IPS-NIHi7 (cell line): ENCODE data around the gene COL4A5.
"Not testable (repeated sequence)": the region's sequence is repeated elsewhere in the genome, so short reads cannot be mapped to it uniquely, and the experiment has no call there.

Experiments
- DNase-seq: peaks from one replicate; pipeline ENCODE4 v3.0.0; 2012; ENCODE audit warnings: mixed read lengths; ENCODE audit errors: extremely low spot score

The COL4A5 gene

GRCh38 chrX:108453841-108454240 is 14.2 kb downstream of the COL4A5 start:
- DNase-seq = no peak

GRCh38 chrX:108456971-108457477 is 17.4 kb downstream of the COL4A5 start:
- DNase-seq = no peak

GRCh38 chrX:108464604-108465003 is 25.0 kb downstream of the COL4A5 start:
- no peak for DNase-seq

GRCh38 chrX:108468486-108468885 is 28.8 kb downstream of the COL4A5 start:
- DNase-seq = no peak

DNA sequence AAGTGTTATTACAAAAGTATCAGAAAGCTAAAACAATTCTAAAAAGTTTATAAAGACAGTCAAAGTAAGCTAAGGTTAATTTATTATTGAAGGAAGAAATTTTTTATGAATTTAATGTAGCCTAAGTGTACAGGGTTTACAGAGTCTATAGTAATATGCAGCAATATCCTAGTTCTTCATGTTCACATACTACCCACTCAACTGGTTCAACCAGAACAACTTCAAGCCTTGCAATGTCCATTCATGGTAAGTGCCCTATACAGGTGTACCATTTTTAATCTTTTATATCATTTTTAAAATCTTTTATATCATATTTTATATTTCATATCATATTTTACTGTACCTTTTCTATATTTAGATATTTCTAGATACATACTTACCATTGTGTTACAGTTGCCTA is 34.3 kb downstream of the COL4A5 start:
- no peak for DNase-seq

DNA sequence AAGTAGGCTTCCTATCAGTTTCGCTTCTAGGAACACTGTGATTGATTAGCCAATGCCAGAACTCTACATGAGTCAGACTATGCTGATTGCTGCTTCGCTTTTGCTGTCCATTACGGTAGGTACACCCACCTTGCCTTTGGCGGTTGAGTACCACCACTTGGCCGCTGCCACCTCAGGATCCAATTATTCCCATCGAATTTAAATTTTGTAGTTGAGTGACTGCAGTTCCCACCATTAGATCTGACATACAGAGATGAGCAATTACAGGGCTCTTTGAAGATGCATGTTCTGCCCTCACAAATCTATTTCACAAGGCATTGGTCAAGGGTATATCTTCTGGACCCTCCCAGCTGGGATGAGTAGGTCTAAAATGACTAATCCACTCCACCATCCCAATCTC is 41.9 kb downstream of the COL4A5 start:
- not testable (repeated sequence) for DNase-seq

DNA sequence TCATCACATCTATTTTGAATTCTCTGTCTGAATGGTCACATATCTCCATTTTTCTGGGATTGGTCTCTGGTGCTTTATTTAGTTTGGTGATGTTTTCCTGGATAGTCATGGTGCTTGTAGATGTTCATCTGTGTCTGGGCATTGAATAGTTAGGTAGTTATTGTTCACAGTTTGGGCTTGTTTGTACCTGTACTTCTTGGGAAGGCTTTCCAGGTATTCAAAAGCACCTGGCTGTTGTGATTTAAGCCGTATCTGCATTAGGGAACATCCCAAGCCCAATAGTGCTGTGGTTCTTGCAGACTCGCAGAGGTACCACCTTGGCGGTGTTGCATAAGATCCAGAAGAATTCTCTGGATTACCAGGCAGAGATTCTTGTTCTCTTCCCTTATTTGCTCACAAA is 44.6 kb downstream of the COL4A5 start:
- DNase-seq = no peak

- no peak for DNase-seq
These were observed 46.3 kb downstream of the COL4A5 start for GRCh38 chrX:108485960-108486359.

DNA sequence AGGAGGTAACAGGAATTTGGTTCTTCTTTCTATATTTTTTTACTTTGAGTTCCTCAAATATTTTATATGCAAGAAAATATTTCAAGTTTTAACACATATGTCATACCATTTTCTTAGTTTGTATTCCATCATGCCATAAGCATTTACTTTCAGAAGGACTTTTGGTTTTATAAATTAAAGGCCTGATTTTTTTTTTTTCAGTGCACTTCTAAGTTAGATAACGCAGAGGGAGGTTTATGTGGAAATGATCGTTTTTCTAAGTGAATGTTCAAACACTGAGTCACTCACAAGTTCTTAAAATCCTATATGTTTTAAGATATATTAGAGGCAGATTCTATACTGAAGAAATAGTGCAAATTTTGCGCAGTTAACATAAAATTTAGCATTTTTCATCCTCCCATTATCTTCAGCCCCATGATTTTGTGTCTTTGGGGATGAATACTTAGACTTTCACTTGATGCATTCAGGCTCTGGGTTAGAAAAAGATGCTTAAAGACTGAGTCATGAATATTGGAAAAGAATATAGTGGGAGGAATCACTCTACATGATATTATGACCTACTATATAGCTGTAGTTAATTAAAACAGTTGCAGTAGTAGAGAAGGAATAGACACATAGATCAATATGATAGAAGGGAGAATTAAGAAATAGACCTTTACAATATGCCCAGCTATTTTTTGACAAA is 54.9 kb downstream of the COL4A5 start:
- no peak for DNase-seq

DNA sequence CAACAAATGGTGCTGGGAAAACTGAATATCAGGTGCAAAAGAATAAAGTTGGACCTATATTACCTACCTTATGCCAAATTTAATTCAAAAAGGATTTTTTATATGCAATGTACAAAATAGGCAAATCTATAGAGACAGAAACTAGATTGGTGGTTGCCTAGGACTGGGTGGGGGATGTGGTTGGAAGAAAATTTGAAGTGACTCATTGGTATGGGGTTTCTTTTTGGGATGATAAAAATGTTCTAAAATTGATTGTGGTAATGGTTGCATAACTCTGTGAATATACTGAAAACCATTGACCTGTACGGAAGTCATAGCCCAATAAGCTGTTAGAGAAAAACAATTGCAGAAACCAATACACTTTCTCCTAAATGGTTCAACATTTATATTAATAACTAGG is 72.1 kb downstream of the COL4A5 start:
- DNase-seq = no peak

DNA sequence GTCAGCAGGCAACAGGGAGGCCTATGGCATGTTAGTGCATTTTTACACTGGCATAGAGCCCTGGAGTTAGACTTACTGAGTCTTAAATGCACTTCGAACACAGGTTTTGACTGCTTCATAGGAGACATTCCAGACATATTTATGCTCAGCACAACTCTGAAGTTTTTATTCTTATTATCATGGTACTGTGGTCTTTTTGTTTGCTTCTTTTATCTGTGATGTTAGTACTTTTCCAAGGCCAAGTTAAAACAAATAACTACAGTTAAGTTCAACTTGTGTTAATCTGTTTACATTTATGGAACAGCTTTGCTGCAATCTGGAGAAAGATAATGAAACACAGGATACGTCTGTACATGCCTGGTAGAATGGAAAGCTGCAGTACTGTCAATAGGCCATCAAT is 76.5 kb downstream of the COL4A5 start:
- no peak for DNase-seq

DNA sequence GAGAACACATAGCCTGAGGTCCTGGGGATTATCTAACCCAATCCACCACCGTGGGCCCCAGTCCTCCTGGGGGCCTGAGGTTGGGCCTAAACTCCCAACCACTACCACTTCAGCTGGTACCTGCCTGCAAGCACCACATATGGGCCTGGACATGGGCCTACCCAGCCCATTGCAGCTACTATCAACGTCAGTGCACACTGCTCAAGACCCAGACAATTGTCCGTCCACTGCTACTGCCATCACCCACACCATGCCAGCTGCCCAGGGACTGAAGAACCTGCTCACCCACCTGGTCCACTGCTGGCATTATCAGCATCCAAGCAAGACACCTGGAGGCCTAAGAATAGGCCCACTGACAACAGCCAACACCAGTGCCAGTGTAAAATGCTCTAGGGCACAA is 88.1 kb downstream of the COL4A5 start:
- DNase-seq = no peak

DNA sequence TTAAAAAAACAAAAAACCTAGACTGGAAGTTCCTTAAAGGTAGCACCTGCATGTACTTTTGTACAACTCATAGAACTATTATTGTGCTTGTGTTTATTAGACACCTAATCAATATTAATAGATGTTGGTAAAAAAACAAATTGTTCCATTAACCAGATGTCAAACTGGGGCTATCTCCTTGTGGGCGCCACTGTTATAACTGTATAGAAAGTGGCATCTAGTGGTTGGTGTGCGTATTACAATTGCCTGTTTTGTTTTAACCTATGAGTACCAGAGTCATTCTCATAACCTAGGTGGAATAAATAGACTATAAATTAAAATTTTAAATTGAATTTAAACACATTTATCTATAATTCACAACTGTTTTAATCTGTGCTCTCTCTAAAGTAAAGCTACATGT is 97.4 kb downstream of the COL4A5 start:
- DNase-seq = peak; percentile 45

DNA sequence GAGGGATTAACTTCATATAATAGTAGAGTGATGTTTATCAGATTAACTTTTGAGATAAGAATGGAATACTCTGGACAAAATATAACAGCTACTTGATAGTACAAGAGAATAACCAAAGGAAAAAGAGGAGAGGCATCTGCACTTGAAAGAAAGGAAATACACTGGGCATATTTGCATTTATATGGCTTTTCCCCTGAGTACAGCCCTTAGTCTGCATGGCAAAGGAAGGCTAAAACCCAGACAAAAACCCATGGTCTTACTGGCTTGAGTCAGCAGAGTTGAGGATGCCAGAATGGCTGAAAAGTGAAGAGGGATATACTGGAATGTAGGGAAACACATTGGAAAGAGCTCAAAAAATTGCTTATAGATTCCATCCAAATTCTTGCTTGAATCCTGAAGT is 101.6 kb downstream of the COL4A5 start:
- peak; percentile 37 for DNase-seq

- DNase-seq = no peak
These were observed 117.9 kb downstream of the COL4A5 start for GRCh38 chrX:108557580-108557979.

DNA sequence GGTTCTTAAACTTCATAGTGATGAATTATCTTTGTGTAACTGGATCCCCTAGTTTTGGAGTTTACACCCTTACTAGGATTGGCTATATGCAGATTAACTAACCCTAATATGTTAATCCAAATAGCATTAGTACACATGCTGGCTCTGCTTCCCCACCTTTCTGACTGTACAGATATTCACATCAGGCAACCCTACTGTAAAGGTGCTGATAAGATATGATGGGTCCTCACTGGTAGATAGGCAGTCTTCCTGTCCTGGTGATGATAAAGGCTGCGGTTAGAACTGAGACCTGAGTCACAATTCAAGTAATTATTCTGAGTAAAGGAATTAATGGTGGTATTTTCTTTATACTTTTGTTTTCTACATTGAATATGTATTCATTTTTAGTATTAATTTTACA is 118.6 kb downstream of the COL4A5 start:
- no peak for DNase-seq

DNA sequence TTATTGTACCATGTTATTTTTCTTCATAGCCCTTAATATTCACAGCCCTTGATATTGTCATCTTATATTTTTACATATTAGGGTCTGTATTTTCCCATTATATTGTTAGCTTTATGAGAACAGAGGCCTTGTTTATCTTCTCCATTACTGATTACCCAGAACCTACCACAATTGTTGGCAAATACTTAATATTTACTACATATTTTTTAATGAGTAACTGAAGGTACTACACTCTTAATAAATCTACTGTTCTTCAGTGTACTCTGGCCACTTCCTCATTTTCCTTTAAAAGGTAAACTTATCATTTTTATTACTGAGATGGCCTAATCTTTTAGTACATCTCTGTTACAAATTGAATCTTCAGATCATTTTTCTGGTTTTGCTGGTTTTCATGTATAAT is 133.5 kb downstream of the COL4A5 start:
- no peak for DNase-seq

DNA sequence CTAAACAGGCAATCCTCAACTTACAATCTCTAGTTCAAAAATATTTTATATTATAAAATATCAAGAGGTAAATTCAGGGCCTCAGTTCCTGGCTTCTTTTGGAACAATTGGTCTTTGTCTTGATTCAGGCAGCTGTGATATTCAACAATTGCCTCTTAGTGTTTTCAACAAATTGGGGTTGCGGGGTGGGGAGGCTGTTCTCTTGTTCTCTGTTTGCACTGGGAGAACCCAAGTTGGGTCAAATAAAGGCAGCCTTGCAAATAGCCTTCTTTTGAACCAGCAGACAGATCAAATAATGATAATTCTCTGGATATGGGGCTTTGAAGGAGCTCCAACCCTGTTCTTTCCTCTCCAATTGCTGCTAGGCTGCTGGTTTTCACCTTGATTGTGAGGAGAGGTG is 142.5 kb downstream of the COL4A5 start:
- DNase-seq = no peak

DNA sequence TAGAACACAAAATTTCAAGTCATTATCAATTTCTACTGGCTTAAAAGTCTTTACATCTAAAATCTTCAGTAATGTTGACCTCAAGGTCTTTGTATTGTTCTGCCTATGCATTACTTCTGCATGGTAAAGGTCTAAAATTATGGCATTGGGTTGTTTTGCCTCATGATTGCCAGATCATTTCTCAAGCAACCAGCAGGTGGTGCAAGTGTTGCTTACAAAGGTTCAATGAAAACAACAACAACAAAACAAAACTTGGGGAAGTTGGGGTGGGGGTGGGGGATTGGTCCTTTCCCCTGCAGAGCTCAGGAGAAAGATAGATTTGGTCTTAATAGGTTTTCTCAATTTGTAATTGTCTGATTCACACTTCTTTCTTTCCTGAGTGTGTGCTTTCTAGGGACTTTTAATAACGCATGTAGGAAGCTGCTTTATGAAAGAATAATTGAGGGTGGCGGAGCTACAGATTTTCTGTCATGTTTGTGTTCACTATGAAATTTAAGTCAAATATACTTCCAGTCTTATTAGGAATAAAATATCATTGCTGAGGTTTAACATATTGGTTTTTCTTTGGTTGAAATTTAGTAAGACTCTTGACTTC is 145.1 kb downstream of the COL4A5 start:
- peak; percentile 51 for DNase-seq

- no peak for DNase-seq
These were observed 150.9 kb downstream of the COL4A5 start for GRCh38 chrX:108590496-108590895.

DNA sequence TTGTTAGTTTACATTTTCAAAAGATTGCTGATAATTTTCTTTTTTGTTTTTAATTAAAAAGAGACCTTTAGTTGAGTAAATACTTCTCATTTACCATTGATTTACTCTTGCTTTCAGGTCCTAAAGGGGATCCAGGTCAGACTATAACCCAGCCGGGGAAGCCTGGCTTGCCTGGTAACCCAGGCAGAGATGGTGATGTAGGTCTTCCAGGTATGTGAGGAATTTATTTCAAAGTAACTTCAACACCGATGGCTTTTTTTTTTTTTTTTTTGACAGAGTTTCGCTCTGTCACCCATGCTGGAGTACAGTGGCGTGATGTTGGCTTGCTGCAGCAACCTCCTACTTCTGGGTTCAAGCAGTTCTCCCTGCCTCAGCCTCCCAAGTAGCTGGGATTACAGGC is 161.6 kb downstream of the COL4A5 start:
- DNase-seq = peak; percentile 35

- DNase-seq = no peak
These were observed 170.5 kb downstream of the COL4A5 start for GRCh38 chrX:108610141-108610540.

GRCh38 chrX:108614616-108615015 is 175.0 kb downstream of the COL4A5 start:
- DNase-seq = no peak

DNA sequence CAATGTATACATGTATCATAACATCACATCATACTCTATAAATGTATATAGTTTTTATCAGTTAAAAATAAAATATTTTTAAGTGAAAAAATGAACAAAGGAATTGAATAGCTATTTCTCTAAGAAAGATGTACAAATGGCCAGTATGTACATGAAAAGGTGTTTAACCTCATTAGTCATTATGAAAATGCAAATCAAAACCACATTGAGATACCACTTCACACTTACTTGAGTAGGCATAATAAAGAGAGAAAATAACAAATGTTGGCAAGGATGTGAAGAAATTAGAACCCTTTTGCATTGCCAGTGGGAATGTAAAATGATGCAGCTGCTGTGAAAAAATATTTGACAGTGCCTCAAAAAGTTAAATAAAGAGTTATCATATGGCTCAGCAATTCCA is 201.2 kb downstream of the COL4A5 start:
- DNase-seq = no peak
